ENCODE data around the gene ZNF525.

DNA sequence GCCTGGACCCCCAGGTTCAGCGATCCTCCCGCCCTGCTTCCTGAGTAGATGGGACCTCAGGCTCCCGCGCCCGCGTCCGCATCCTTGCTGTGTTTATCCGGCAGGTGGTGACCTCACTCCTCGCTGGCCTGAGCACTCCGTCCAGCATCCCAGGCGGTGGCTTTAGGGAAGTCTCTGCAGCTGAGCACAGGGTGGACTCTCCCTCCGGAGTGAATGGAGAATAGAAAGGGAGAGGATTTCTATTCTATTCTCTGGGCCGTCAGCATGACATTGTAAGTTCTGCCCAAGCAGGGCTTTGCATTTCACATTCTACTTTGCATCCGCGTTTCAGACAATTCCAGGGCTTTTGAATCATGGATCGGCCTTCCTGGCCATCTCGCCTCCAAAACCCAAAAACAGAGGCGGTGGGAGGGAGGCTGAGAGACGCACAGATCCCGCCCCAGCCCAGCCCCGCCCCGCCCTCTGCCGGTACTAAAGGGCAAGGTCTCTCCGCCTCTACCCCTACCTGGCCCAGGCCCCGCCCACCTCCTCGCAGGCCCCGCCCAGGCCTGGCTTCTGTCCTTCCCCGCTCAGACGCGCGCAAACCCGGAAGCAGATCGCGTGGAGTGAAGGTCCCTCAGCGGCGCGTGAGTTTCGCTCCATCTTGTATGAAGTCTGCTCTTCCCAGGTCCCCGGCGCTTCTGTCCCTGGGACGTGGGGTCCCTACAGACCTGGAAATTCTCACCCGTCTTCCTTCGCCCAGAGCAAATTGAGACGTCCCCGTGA, at the start of gene ZNF525:
- TF ChIP-seq EZH2 (IDR thresholded peaks at IDR 0.05; ENCODE audit: low read length) (no peak), CTCF (optimal IDR thresholded peaks at IDR 0.05 in 1 of 3, IDR thresholded peaks at IDR 0.05 in 1 of 3, conservative IDR thresholded peaks at IDR 0.05 in 1 of 3; ENCODE audit: extremely low read depth in 1 of 3, insufficient read depth in 2 of 3, low read length in 3 of 3) (peak; percentile 11 to 34 (median 24))

Data from keratinocyte (primary cell).